Activated CD4-positive, alpha-beta T cell treated with anti-CD3 and anti-CD28 coated beads for 4 hours (primary cell): Measurements from ENCODE around the gene DCBLD1.

Source experiments
- DNase-seq, 2 donors: peaks; one replicate each; pipeline ENCODE4 v3.0.0-alpha.2; 2020

DCBLD1 gene

DNA sequence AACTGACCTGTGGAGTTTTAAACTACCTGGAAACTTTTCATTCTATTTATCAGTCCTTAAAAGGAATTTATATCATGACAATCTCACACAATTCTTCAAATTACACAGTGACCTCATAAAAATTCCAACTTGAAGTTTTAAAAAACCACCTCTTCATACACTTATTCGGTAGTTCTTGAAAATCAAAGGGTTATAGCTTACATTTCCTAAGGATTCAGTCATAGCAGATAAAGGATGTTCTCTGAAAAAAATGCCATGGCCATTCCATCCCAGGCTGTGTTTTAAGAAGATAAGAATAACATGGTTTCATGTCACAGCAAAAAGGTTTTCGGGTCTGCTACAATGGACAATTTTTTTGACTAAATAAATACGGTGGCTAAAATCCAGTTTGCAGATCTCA lies 78.7 kb downstream of the DCBLD1 start:
- no peak for DNase-seq

GRCh38 chr6:117564681-117565080 lies 82.2 kb downstream of the DCBLD1 start:
- no peak for DNase-seq

- no peak for DNase-seq
These were observed 85.8 kb downstream of the DCBLD1 start for GRCh38 chr6:117568247-117568646.

DNA sequence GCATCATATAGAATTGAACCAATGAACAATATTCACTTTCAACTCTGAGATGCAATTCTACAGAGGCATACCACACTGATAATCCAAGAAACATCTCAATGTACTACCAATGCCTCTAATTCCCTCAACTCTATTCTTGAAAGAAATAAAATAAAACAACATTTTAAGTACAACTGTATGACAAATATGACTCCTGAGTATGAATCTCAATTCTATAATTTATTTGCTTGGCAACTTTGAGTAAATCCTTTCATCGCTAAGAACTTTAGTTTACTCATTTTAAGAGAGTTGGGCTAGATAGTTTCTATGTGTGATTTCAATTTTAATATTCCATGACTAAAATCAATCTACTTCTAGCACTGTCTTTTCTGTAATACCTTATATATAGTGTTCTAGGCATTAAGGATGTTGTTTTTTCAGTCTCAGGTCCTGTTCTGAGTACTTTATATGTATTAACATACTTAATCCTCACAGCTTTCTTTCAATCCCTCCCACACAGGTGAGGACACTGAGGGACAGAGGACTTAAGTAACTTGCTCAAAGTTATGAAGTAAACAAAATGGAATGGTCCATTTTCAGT lies 86.4 kb downstream of the DCBLD1 start:
- no peak for DNase-seq

- no peak for DNase-seq
These were observed 90.7 kb downstream of the DCBLD1 start for GRCh38 chr6:117573006-117573680.

- no peak for DNase-seq
These were observed 91.7 kb downstream of the DCBLD1 start for GRCh38 chr6:117574198-117574597.

GRCh38 chr6:117585647-117586046 lies 103.2 kb downstream of the DCBLD1 start:
- DNase-seq, result no peak

DNA sequence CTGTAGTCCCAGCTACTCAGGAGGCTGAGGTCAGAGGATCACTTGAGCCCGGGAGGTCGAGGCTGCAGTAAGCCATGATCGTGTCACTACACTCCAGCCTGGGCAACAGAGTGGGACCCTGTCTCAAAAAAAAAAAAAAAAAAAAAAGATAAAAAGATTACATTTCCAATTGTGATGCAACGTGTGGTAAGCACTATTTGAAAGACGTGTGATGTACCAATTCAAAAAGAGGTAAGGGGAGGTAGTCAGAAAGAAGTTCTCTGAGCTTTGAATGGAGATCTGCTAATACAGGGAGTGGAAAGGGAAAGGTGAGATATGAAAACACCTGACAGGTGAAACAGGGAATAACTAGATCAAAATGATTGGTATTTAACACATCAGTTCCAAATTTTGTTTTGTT lies 108.0 kb downstream of the DCBLD1 start:
- DNase-seq, result no peak

- DNase-seq, result no peak
These were observed 108.9 kb downstream of the DCBLD1 start for GRCh38 chr6:117591405-117591804.

DNA sequence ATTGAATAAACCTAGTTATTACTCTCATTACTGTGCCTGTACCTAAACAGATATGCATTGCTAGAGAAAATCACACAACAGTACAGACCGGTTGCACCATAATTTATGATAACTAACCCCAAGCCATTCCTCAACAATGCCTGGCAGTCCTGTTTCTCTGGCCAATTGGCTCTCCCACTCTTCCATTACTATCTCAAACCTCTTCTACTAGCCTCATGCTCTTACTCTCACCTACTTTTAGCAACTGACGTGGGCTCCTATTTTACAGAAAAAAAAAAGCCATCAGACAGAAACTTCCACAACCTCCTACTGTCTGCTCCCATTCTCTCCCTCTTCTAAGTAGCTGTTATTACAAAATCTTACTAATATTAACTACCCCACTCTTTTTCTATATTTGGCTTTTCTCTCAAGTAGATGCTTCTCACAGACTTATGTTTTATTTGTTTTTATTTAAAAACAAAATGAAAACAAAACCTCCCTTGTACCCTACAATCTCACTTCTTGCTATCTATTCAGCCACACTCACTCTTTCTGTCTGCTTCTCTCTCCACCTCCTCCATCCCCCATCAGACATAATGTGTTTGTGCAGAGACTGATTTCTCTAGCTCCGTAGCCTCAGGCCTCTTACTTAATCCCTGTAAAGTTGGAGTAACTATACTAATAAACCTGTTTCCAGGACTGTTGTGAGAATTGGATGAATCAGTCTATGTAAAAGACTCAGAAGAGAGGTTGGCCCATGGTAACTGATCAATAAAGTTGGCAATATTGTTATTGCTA lies 110.7 kb downstream of the DCBLD1 start:
- no peak for DNase-seq

- DNase-seq, result no peak
These were observed 112.8 kb downstream of the DCBLD1 start for GRCh38 chr6:117595099-117595923.

GRCh38 chr6:117597755-117598154 lies 115.3 kb downstream of the DCBLD1 start:
- DNase-seq, result no peak
